Calu3 (cell line): Measurements from ENCODE around the gene PRKCG. TPM values are rescaled to one million over a fixed set of nuclear protein-coding genes. Genes with fewer than 3 reads are reported as not detected.
A peak's percentile ranks its signal among the peaks of the same experiment; 100 is the strongest.
"Not testable (repeated sequence)": the region's sequence is repeated elsewhere in the genome, so short reads cannot be mapped to it uniquely, and the experiment has no call there.

Experiments used
- BruUV-seq: library from RNA; stranded (reverse); fragments of 400-500 nt; replicated peaks from 2 replicates; lab custom pipeline; 2021; lab: Mats Ljungman, UMichigan
- CTCF ChIA-PET: fragments of 300-600 bp; sonication (Branson Sonifier 250); formaldehyde crosslinking; loops from one replicate; lab custom pipeline; 2022; ENCODE audit warnings: antibody characterized with exemption; lab: Charles Lee
- DNase-seq: peaks from one replicate; pipeline ENCODE4 v3.0.0; 2022
- H3K27ac Mint-ChIP-seq: one replicate; pipeline ENCODE4 v1.8.0; 2022; ENCODE audit warnings: mixed read lengths; ENCODE audit not compliant: unreplicated experiment
- H3K27me3 Mint-ChIP-seq: one replicate; pipeline ENCODE4 v1.8.0; 2022; ENCODE audit warnings: mixed read lengths; ENCODE audit not compliant: unreplicated experiment
- H3K36me3 Mint-ChIP-seq: one replicate; pipeline ENCODE4 v1.8.0; 2022; ENCODE audit warnings: mild to moderate bottlenecking, moderate library complexity, mixed read lengths; ENCODE audit not compliant: insufficient read depth, unreplicated experiment
- H3K4me1 Mint-ChIP-seq: one replicate; pipeline ENCODE4 v1.8.0; 2022; ENCODE audit warnings: mild to moderate bottlenecking, low read depth, mixed read lengths; ENCODE audit not compliant: unreplicated experiment
- H3K4me3 Mint-ChIP-seq: one replicate; pipeline ENCODE4 v1.8.0; 2022; ENCODE audit warnings: mild to moderate bottlenecking, low read depth, moderate library complexity, mixed read lengths; ENCODE audit not compliant: unreplicated experiment
- H3K9me3 Mint-ChIP-seq: one replicate; pipeline ENCODE4 v1.8.0; 2022; ENCODE audit warnings: low read depth, mixed read lengths; ENCODE audit not compliant: unreplicated experiment
- CTCF ChIP-seq: fragments of 200-600 bp; IDR thresholded peaks from one replicate; pipeline ENCODE4 v1.8.0; 2022; ENCODE audit warnings: antibody characterized with exemption; ENCODE audit not compliant: unreplicated experiment
- intact Hi-C: fragments of 100-400 bp; cut with micrococcal nuclease; formaldehyde crosslinking; loops from one replicate; pipeline ENCODE4 v1.10.0; 2022; ENCODE audit not compliant: unreplicated experiment
- total RNA-seq: library from RNA; stranded (reverse); gene quantifications from 2 replicates; pipeline ENCODE4 v1.2.3, GENCODE V29; 2022

Gene PRKCG
- total RNA-seq, 1 experiment from 2014 or later = 59.6 TPM

GRCh38 chr19:53867225-53868090, 14.5 kb upstream of the PRKCG start, which contains the start of gene MYADM:
Gene MYADM, plus strand, starts transcription at chr19:53867883. Its CDS starts 5,647 bp downstream, at chr19:53873530.
- CTCF ChIA-PET = interaction anchor here (0.6 to 1.8 kb wide), 11 partner anchors 10 to 322 kb away, joined by 3 to 10 read pairs (median 5); partner anchors contain the start of genes MBOAT7 and PRKCG
- H3K9me3 Mint-ChIP-seq = no peaks in the 10 kb centered on the region
- no TSS peak for BruUV-seq
- H3K4me1 Mint-ChIP-seq = peaks cover 56% of the 10 kb centered on the region
- peaks cover 92% of the 10 kb centered on the region for H3K36me3 Mint-ChIP-seq
- peak within 1 kb of the TSS; percentile 95 for H3K4me3 Mint-ChIP-seq
- DNase-seq = peak; percentile 100
- H3K27ac Mint-ChIP-seq = peak within 1 kb of the TSS; percentile 99
- no peaks in the 10 kb centered on the region for H3K27me3 Mint-ChIP-seq
- intact Hi-C loops = no loop called here
- no peak for TF ChIP-seq CTCF

GRCh38 chr19:53868091-53868891, 13.7 kb upstream of the PRKCG start:
- H3K4me1 Mint-ChIP-seq = peaks cover 58% of the 10 kb centered on the region
- no peaks in the 10 kb centered on the region for H3K9me3 Mint-ChIP-seq
- TF ChIP-seq CTCF = no peak
- H3K4me3 Mint-ChIP-seq = peak overlapping the region; percentile 95
- intact Hi-C loops = no loop called here
- peaks cover 97% of the 10 kb centered on the region for H3K36me3 Mint-ChIP-seq
- DNase-seq = peak; percentile 73
- no peaks in the 10 kb centered on the region for H3K27me3 Mint-ChIP-seq
- CTCF ChIA-PET = interaction anchor here (0.7 to 1.8 kb wide), 11 partner anchors 9 to 321 kb away, joined by 3 to 10 read pairs (median 4); partner anchors contain the start of genes MBOAT7 and PRKCG
- TSS peak; percentile 79 for BruUV-seq
- peak overlapping the region; percentile 99 for H3K27ac Mint-ChIP-seq

GRCh38 chr19:53868892-53869804, 12.8 kb upstream of the PRKCG start:
- TF ChIP-seq CTCF = peak; percentile 32
- DNase-seq = peak; percentile 98
- Mint-ChIP-seq H3K4me3 (peak overlapping the region; percentile 95), H3K9me3 (no peaks in the 10 kb centered on the region), H3K4me1 (peaks cover 58% of the 10 kb centered on the region), H3K27me3 (no peaks in the 10 kb centered on the region), H3K36me3 (peaks cover 100% of the 10 kb centered on the region), H3K27ac (peak overlapping the region; percentile 99)
- intact Hi-C loops = loop anchor here (1.0 kb wide), 1 partner anchor 27 kb away; no protein-coding TSS in a partner anchor
- no TSS peak for BruUV-seq
- CTCF ChIA-PET = interaction anchor here (0.6 to 1.8 kb wide), 5 partner anchors 8 to 155 kb away, joined by 3 to 10 read pairs (median 4); partner anchors contain the start of gene PRKCG

DNA sequence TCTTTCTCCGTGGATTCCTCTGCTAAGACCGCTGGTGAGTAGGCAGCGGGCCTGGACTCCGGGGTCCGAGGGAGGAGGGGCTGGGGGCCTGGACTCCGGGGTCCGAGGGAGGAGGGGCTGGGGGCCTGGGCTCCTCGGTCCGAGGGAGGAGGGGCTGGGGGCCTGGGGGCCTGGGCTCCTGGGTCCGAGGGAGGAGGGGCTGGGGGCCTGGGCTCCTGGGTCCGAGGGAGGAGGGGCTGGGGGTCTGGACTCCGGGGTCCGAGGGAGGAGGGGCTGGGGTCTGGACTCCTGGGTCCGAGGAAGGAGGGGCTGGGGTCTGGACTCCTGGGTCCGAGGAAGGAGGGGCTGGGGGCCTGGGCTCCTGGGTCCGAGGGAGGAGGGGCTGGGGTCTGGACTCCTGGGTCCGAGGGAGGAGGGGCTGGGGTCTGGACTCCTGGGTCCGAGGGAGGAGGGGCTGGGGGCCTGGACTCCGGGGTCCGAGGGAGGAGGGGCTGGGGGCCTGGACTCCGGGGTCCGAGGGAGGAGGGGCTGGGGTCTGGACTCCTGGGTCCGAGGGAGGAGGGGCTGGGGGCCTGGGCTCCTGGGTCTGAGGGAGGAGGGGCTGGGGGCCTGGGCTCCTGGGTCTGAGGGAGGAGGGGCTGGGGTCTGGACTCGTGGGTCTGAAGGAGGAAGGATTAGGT, 12.1 kb upstream of the PRKCG start:
- H3K27me3 Mint-ChIP-seq, H3K9me3 Mint-ChIP-seq, BruUV-seq, DNase-seq: not testable (repeated sequence)
- Mint-ChIP-seq H3K4me3 (peak overlapping the region; percentile 95), H3K27ac (peak overlapping the region; percentile 99), H3K4me1 (peaks cover 58% of the 10 kb centered on the region), H3K36me3 (peaks cover 100% of the 10 kb centered on the region)
- CTCF ChIA-PET = interaction anchor here (0.6 to 0.8 kb wide), 3 partner anchors 45 to 154 kb away, joined by 3 to 5 read pairs (median 3); no protein-coding TSS in a partner anchor
- intact Hi-C loops = loop anchor here (1.0 kb wide), 1 partner anchor 28 kb away; no protein-coding TSS in a partner anchor
